Transverse colon (tissue), 4 donors: ENCODE data around the gene STK32B.

ENCODE experiments used
- EP300 ChIP-seq: sonication (generic); formaldehyde crosslinking; IDR thresholded peaks from one replicate; pipeline ENCODE4 v1.6.1; 2017; ENCODE audit warnings: antibody characterized with exemption, low read depth
- POLR2A ChIP-seq: fragments of 450-650 bp; IDR thresholded peaks from one replicate; pipeline ENCODE4 v1.6.1; 2016; ENCODE audit warnings: antibody characterized with exemption, mild to moderate bottlenecking, moderate library complexity
- POLR2AphosphoS5 ChIP-seq, 3 donors: sonication (generic); formaldehyde crosslinking; IDR thresholded peaks; one replicate each; pipeline ENCODE4 v1.6.1; 2016; ENCODE audit warnings: antibody characterized with exemption in 3 of 3
- TF ChIP-seq, protein P1 (sequence below), 5 experiments: fragments of 200-600 bp in 3 of 5; fragments of 450-650 bp in 2 of 5; sonication (generic) in 3 of 5; IDR thresholded peaks; 1 replicate in 2 of 5; 2 replicates in 3 of 5; pipeline ENCODE4 v1.5.1; 2016 to 2017; ENCODE audit warnings: antibody characterized with exemption in 5 of 5, inconsistent platforms in 3 of 5, mild to moderate bottlenecking in 2 of 5, moderate library complexity in 1 of 5

DNA sequence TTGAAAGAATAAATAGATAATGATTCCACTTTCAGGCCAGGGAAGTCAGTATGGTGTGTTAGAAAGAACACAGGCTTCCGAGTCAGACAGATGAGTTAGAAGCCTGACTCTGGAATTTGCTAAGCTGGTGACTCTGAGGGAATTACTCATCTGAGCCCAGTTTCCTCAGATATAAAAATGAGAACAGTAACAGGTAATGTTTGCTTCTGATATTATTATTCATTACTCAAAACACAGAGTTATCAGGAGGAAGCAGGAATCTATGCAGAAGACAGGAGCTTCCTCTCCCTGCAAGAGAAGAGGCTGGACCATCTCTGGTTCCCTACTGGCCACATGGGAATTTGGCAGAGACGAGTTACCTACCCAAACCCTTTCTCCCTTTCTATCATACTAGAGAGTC, 494.0 kb downstream of the STK32B start:
- TF ChIP-seq, protein P1, sequence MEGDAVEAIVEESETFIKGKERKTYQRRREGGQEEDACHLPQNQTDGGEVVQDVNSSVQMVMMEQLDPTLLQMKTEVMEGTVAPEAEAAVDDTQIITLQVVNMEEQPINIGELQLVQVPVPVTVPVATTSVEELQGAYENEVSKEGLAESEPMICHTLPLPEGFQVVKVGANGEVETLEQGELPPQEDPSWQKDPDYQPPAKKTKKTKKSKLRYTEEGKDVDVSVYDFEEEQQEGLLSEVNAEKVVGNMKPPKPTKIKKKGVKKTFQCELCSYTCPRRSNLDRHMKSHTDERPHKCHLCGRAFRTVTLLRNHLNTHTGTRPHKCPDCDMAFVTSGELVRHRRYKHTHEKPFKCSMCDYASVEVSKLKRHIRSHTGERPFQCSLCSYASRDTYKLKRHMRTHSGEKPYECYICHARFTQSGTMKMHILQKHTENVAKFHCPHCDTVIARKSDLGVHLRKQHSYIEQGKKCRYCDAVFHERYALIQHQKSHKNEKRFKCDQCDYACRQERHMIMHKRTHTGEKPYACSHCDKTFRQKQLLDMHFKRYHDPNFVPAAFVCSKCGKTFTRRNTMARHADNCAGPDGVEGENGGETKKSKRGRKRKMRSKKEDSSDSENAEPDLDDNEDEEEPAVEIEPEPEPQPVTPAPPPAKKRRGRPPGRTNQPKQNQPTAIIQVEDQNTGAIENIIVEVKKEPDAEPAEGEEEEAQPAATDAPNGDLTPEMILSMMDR (IDR thresholded peaks at IDR 0.05), result no peak
- no peak for TF ChIP-seq POLR2AphosphoS5 (IDR thresholded peaks at IDR 0.05)
- no peak for TF ChIP-seq POLR2A
- no peak for TF ChIP-seq EP300
